ENCODE data around the gene CD300LD.

The CD300LD gene

DNA sequence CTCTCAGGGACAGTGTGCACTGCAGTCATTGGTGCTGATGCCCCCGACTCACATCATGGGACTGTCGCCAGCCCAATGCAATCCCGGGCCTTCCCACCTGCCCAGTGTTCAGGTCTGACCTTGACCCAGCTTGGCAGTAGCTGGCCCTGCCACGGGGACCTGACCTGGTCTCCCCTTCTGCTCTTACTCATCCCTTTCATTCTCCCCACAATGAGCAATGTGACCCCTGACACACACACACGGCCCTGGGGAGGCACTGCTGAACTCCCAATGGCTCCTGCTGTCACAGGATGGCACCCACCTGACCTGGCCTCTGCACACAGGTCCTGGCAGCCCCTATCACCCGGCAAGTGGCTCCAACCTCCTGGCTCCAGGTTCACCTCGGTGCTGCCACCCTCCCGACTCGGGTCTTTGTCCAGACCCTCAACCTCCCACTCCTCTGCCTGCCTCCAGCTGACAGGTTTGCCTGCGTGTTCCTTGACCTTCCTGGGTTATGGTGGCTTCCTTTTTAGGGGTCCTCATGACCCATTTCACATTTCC is 52.7 kb downstream of the CD300LD start:
- TF ChIP-seq, protein P1, sequence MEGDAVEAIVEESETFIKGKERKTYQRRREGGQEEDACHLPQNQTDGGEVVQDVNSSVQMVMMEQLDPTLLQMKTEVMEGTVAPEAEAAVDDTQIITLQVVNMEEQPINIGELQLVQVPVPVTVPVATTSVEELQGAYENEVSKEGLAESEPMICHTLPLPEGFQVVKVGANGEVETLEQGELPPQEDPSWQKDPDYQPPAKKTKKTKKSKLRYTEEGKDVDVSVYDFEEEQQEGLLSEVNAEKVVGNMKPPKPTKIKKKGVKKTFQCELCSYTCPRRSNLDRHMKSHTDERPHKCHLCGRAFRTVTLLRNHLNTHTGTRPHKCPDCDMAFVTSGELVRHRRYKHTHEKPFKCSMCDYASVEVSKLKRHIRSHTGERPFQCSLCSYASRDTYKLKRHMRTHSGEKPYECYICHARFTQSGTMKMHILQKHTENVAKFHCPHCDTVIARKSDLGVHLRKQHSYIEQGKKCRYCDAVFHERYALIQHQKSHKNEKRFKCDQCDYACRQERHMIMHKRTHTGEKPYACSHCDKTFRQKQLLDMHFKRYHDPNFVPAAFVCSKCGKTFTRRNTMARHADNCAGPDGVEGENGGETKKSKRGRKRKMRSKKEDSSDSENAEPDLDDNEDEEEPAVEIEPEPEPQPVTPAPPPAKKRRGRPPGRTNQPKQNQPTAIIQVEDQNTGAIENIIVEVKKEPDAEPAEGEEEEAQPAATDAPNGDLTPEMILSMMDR (conservative IDR thresholded peaks at IDR 0.05; ENCODE audit: low read length) = no peak
- H3K4me3 ChIP-seq (ENCODE audit: low read length) = no peak overlapping the region
- no peak for DNase-seq (ENCODE audit: low read depth)

GRCh38 chr17:74536890-74537289 is 55.2 kb downstream of the CD300LD start:
- TF ChIP-seq, protein P1 (conservative IDR thresholded peaks at IDR 0.05; ENCODE audit: low read length) = no peak
- no peak overlapping the region for H3K4me3 ChIP-seq (ENCODE audit: low read length)
- DNase-seq (ENCODE audit: low read depth) = no peak

DNA sequence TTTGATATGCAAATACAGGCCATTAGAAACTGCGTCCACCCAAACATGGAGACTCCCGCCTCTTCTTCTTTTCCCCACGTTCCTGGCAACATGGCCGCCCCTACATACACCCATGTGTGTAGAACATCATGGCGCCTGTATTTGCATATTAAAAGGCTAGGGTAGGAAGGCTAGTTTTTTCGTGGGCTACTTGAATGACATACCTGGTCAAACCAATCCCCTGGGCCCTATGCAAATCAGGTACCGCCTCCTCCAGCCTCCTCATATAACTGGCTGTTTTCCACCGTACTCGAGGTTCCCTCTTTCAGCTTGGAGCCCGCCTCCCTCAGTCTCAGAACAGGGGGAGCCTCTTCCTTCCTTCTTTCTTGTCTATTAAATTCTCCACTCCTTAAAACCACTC is 60.0 kb downstream of the CD300LD start:
- no peak for DNase-seq (ENCODE audit: low read depth)
- H3K4me3 ChIP-seq (ENCODE audit: low read length) = no peak overlapping the region
- TF ChIP-seq, protein P1 (conservative IDR thresholded peaks at IDR 0.05; ENCODE audit: low read length) = no peak

DNA sequence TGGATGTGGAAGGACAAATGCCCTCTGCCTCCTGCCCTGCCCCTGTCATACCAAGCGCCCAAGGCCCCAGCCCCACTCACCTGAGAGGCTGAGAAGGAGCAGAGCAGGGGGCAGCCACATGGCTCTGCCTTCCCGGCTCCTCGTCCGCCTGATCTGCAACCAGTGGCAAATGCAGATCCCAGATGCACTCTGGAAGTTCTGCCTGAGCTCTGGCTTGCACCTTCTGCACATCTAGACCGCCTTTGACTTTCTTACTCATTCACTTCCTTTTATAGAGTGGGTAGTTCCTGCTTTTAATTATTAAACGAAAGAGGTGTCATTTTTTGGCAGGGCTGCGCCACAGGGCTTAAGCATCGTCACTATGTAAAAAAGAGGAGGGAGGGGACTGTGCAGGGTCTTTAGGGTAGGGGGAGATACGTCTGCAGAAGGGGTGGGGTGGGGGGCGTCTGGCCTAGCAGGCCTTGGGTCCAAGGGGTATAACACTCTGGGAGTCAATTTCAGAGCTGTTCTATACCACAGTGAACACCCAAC is 60.8 kb downstream of the CD300LD start, which contains the start of gene CD300LB:
Gene CD300LB, minus strand, starts transcription at position 245 of the 531 bp plus-strand sequence. Its CDS starts 125 bp downstream, at position 120.
- TF ChIP-seq, protein P1 (conservative IDR thresholded peaks at IDR 0.05; ENCODE audit: low read length) = no peak
- DNase-seq (ENCODE audit: low read depth) = no peak
- no peak within 1 kb of the TSS for H3K4me3 ChIP-seq (ENCODE audit: low read length)

GRCh38 chr17:74530831-74531150 is 61.3 kb downstream of the CD300LD start:
- DNase-seq (ENCODE audit: low read depth) = no peak
- no peak overlapping the region for H3K4me3 ChIP-seq (ENCODE audit: low read length)
- TF ChIP-seq, protein P1 (conservative IDR thresholded peaks at IDR 0.05; ENCODE audit: low read length) = no peak

Measured in AG10803 (cell line).